Measurements from ENCODE around the gene CARMIL3. TPM values are rescaled to one million over a fixed set of nuclear protein-coding genes. Genes with fewer than 3 reads are reported as not detected.
A peak's percentile ranks its signal among the peaks of the same experiment; 100 is the strongest.
"Not testable (repeated sequence)": the region's sequence is repeated elsewhere in the genome, so short reads cannot be mapped to it uniquely, and the experiment has no call there.

Gene CARMIL3
- total RNA-seq, 1 experiment from 2014 or later: 0.71 TPM

DNA sequence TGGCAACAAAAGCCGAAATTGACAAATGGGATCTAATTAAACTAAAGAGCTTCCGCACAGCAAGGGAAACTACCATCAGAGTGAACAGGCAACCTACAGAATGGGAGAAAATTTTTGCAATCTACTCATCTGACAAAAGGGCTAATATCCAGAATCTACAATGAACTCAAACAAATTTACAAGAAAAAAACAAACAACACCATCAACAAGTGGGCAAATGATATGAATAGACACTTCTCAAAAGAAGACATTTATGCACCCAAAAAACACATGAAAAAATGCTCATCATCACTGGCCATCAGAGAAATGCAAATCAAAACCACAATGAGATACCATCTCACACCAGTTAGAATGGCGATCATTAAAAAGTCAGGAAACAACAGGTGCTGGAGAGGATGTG is 22.1 kb upstream of the CARMIL3 start:
- H3K9me3 ChIP-seq (ENCODE audit: control insufficient read depth in 1 of 2, insufficient read depth in 1 of 2, low read depth in 1 of 2, low read length in 2 of 2); H3K4me3 ChIP-seq (replicated peaks in 1 of 2; ENCODE audit: low read depth in 1 of 2, low read length in 2 of 2); ATAC-seq; DNase-seq (ENCODE audit: low read depth, low spot score); CTCF ChIA-PET; H2AFZ ChIP-seq (ENCODE audit: low read depth, low read length, poor library complexity, severe bottlenecking); H3K36me3 ChIP-seq (ENCODE audit: control insufficient read depth in 1 of 2, insufficient read depth in 2 of 2, low read length in 2 of 2); intact Hi-C loops (cut with micrococcal nuclease); H4K20me1 ChIP-seq (ENCODE audit: insufficient read depth); H3K4me1 ChIP-seq (ENCODE audit: control insufficient read depth in 1 of 2, insufficient read depth in 2 of 2, low read length in 2 of 2); BruUV-seq (replicated peaks); RAD21 ChIA-PET (ENCODE audit: low non-redundant PET in 1 of 2, low total read pairs in 2 of 2, uncharacterized antibody in 2 of 2, unreplicated experiment in 2 of 2); H3K9ac ChIP-seq (ENCODE audit: low read length); H3K9me2 ChIP-seq (ENCODE audit: insufficient read depth); H3K4me2 ChIP-seq (ENCODE audit: low read length); POLR2A ChIA-PET; H3K27me3 ChIP-seq (ENCODE audit: insufficient read depth, low read length); H3K79me2 ChIP-seq (ENCODE audit: insufficient read depth, low read length); H3K27ac ChIP-seq (ENCODE audit: low read depth, low read length): not testable (repeated sequence)

DNA sequence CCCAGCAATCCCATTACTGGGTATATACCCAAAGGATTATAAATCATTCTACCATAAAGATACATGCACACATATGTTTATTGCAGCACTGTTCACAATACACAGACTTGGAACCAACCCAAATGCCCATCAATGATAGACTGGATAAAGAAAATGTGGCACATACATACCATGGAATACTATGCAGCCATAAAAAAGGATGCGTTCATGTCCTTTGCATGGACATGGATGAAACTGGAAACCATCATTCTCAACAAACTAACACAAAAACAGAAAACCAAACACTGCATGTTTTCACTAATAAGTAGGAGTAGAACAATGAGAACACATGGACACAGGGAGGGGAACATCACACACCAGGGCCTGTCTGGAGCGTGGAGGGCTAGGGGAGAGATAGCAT is 20.5 kb upstream of the CARMIL3 start:
- H3K9me3 ChIP-seq (ENCODE audit: control insufficient read depth in 1 of 2, insufficient read depth in 1 of 2, low read depth in 1 of 2, low read length in 2 of 2); intact Hi-C loops (cut with micrococcal nuclease); DNase-seq (ENCODE audit: low read depth, low spot score); H2AFZ ChIP-seq (ENCODE audit: low read depth, low read length, poor library complexity, severe bottlenecking); H3K27ac ChIP-seq (ENCODE audit: low read depth, low read length); H3K36me3 ChIP-seq (ENCODE audit: control insufficient read depth in 1 of 2, insufficient read depth in 2 of 2, low read length in 2 of 2); H3K4me2 ChIP-seq (ENCODE audit: low read length); ATAC-seq; H3K4me3 ChIP-seq (replicated peaks in 1 of 2; ENCODE audit: low read depth in 1 of 2, low read length in 2 of 2); POLR2A ChIA-PET; RAD21 ChIA-PET (ENCODE audit: low non-redundant PET in 1 of 2, low total read pairs in 2 of 2, uncharacterized antibody in 2 of 2, unreplicated experiment in 2 of 2); H4K20me1 ChIP-seq (ENCODE audit: insufficient read depth); H3K79me2 ChIP-seq (ENCODE audit: insufficient read depth, low read length); CTCF ChIA-PET; H3K27me3 ChIP-seq (ENCODE audit: insufficient read depth, low read length); BruUV-seq (replicated peaks); H3K9me2 ChIP-seq (ENCODE audit: insufficient read depth); H3K9ac ChIP-seq (ENCODE audit: low read length): not testable (repeated sequence)
- peaks cover 0 to 12% of the 10 kb centered on the region in 2 experiments; a peak in 1 of 4 replicates for H3K4me1 ChIP-seq (ENCODE audit: control insufficient read depth in 1 of 2, insufficient read depth in 2 of 2, low read length in 2 of 2)

- Histone ChIP-seq H2AFZ (ENCODE audit: low read depth, low read length, poor library complexity, severe bottlenecking) (no peak overlapping the region), H3K4me2 (ENCODE audit: low read length) (no peak overlapping the region), H3K9me3 (ENCODE audit: control insufficient read depth in 1 of 2, insufficient read depth in 1 of 2, low read depth in 1 of 2, low read length in 2 of 2) (peaks cover 0 to 9% of the 10 kb centered on the region in 2 experiments; a peak in 1 of 4 replicates), H4K20me1 (ENCODE audit: insufficient read depth) (no peaks in the 10 kb centered on the region), H3K27me3 (ENCODE audit: insufficient read depth, low read length) (no peaks in the 10 kb centered on the region), H3K27ac (ENCODE audit: low read depth, low read length) (no peak overlapping the region), H3K9ac (ENCODE audit: low read length) (no peak overlapping the region), H3K9me2 (ENCODE audit: insufficient read depth) (no peaks in the 10 kb centered on the region), H3K36me3 (ENCODE audit: control insufficient read depth in 1 of 2, insufficient read depth in 2 of 2, low read length in 2 of 2) (no peaks in the 10 kb centered on the region), H3K4me3 (replicated peaks in 1 of 2; ENCODE audit: low read depth in 1 of 2, low read length in 2 of 2) (no peak overlapping the region), H3K4me1 (ENCODE audit: control insufficient read depth in 1 of 2, insufficient read depth in 2 of 2, low read length in 2 of 2) (peaks cover 9 to 26% of the 10 kb centered on the region in 2 experiments; a peak in 3 of 4 replicates), H3K79me2 (ENCODE audit: insufficient read depth, low read length) (no peaks in the 10 kb centered on the region)
- ChIA-PET POLR2A (no interaction called here), RAD21 (ENCODE audit: low non-redundant PET in 1 of 2, low total read pairs in 2 of 2, uncharacterized antibody in 2 of 2, unreplicated experiment in 2 of 2) (no interaction called here), CTCF (interaction anchor here (0.6 kb wide), 1 partner anchor 726 kb away, joined by 4 read pairs; the partner anchor contains the start of gene BCL2L2)
- DNase-seq (ENCODE audit: low read depth, low spot score) (no peak), ATAC-seq (no peak)
- no TSS peak for BruUV-seq (replicated peaks)
- intact Hi-C loops (cut with micrococcal nuclease): no loop called here
- TF ChIP-seq CBX3 (IDR thresholded peaks at IDR 0.05; ENCODE audit: low read depth): peak; percentile 33; the same call in 1 of the 2 replicates
- TF ChIP-seq EZH2phosphoT487 (IDR thresholded peaks at IDR 0.05; ENCODE audit: borderline replicate concordance): no peak
- TF ChIP-seq SRF (IDR thresholded peaks at IDR 0.05; ENCODE audit: low read depth): no peak
- peak; percentile 40; the same call in 1 of the 2 replicates for TF ChIP-seq CEBPB (IDR thresholded peaks at IDR 0.05; ENCODE audit: low read depth)
- TF ChIP-seq POLR2A (IDR thresholded peaks at IDR 0.05; ENCODE audit: borderline replicate concordance, extremely low read depth, insufficient read depth, insufficient read length): no peak
- no peak for TF ChIP-seq ATF3 (IDR thresholded peaks at IDR 0.05)
- TF ChIP-seq, protein P1, sequence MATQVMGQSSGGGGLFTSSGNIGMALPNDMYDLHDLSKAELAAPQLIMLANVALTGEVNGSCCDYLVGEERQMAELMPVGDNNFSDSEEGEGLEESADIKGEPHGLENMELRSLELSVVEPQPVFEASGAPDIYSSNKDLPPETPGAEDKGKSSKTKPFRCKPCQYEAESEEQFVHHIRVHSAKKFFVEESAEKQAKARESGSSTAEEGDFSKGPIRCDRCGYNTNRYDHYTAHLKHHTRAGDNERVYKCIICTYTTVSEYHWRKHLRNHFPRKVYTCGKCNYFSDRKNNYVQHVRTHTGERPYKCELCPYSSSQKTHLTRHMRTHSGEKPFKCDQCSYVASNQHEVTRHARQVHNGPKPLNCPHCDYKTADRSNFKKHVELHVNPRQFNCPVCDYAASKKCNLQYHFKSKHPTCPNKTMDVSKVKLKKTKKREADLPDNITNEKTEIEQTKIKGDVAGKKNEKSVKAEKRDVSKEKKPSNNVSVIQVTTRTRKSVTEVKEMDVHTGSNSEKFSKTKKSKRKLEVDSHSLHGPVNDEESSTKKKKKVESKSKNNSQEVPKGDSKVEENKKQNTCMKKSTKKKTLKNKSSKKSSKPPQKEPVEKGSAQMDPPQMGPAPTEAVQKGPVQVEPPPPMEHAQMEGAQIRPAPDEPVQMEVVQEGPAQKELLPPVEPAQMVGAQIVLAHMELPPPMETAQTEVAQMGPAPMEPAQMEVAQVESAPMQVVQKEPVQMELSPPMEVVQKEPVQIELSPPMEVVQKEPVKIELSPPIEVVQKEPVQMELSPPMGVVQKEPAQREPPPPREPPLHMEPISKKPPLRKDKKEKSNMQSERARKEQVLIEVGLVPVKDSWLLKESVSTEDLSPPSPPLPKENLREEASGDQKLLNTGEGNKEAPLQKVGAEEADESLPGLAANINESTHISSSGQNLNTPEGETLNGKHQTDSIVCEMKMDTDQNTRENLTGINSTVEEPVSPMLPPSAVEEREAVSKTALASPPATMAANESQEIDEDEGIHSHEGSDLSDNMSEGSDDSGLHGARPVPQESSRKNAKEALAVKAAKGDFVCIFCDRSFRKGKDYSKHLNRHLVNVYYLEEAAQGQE (IDR thresholded peaks at IDR 0.05; ENCODE audit: low read depth): no peak
These were observed 18.9 kb upstream of the CARMIL3 start for GRCh38 chr14:24032727-24033418.

Measured in HCT116 (cell line).